Measurements from ENCODE around the gene PDE5A. TPM values are rescaled to one million over a fixed set of nuclear protein-coding genes. Genes with fewer than 3 reads are reported as not detected.

The PDE5A gene
- polyA plus RNA-seq, 1 of the 3 experiments (the other 2 are of a cell fraction) = 6.4 TPM

DNA sequence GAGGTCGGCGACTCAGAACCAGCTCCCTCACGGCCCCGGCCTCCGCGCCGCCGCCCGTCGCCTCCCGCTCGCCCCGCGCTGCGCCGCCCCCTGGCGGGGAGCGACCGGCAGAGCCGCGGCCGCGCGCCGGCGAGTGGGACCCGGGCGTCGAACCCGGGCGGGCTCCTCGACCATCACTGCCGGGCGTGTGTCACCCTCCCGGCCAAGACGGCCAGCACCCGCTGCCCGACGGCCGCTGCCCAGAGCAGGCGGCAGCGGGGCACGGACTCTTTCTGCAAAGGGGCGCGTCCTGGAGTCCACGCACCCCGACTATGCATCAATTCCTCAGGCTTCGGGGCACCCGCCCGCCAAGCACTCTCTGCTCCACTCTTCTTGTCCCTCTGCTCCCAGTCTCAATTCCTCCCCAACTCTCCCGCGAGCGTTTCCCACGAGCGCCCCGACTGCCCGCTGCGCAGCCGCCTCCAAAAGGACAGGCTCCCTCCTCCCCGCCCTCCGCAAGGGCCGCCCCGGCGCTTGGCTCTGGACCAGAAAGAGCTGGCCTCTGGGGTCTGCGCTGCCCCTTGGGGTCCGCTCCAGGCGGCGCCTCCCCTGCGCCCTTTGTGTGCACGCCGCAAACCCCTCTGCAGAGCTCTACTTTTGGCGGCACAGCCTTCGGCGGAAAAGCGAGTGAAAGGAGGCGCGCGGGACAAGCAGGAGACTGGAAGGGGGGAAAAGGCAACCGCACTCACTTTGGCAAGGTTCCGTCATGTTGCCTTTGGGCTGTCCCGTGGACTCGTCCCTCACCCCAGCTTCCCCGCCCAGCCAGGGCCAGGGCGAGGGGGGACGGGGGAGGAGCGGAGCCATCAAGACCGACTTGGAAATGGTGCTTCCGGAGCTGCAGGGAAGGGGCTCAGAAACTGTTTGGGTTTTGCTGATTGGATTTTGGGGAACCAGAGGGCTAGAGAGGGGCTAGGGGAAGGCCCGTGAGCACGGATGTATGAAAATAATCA, 1.0 kb downstream of the PDE5A start:
- no peaks in the 10 kb centered on the region for H3K27me3 ChIP-seq (ENCODE audit: insufficient read depth)
- 0% methylated on average over 31 of the region's 90 CpGs for WGBS (ENCODE audit: low lambda C conversion rate)
- H3K4me2 ChIP-seq = peak overlapping the region; percentile 96
- H3K36me3 ChIP-seq (replicated peaks in 1 of 2; ENCODE audit: control insufficient read depth in 1 of 2, insufficient read depth in 2 of 2, low read length in 1 of 2) = no peaks in the 10 kb centered on the region
- H4K20me1 ChIP-seq (ENCODE audit: insufficient read depth) = no peaks in the 10 kb centered on the region
- DNase-seq = peak; percentile 92
- H3K9ac ChIP-seq = peak overlapping the region; percentile 71
- TF ChIP-seq TCF12 (IDR thresholded peaks at IDR 0.05) (no peak), EP300 (IDR thresholded peaks at IDR 0.05; ENCODE audit: borderline replicate concordance in 1 of 2, low read depth in 1 of 2, low read length in 1 of 2) (no peak), NFIC (IDR thresholded peaks at IDR 0.05; ENCODE audit: borderline replicate concordance) (peak; percentile 47), SMC3 (IDR thresholded peaks at IDR 0.05; ENCODE audit: low read depth, low read length) (peak; percentile 77), GABPA (IDR thresholded peaks at IDR 0.05; ENCODE audit: low read depth) (no peak), NRF1 (IDR thresholded peaks at IDR 0.05; ENCODE audit: low read depth, low read length) (0 out of 2 replicates have a peak, but pooled peaks have one; percentile 5), MXI1 (IDR thresholded peaks at IDR 0.05; ENCODE audit: low read depth, low read length) (peak; percentile 40; the same call in 1 of the 2 replicates), RFX5 (IDR thresholded peaks at IDR 0.05; ENCODE audit: low read length) (no peak), JUND (IDR thresholded peaks at IDR 0.05) (no peak), ELF1 (IDR thresholded peaks at IDR 0.05) (no peak), TEAD4 (IDR thresholded peaks at IDR 0.05; ENCODE audit: borderline replicate concordance, insufficient read depth) (no peak), EZH2phosphoT487 (IDR thresholded peaks at IDR 0.05; ENCODE audit: borderline replicate concordance, low read depth) (no peak), TAF1 (IDR thresholded peaks at IDR 0.05; ENCODE audit: borderline replicate concordance, low read depth, low read length) (no peak), RAD21 (IDR thresholded peaks at IDR 0.05; ENCODE audit: low read length) (peak; percentile 47; the same call in 1 of the 2 replicates), MEF2A (IDR thresholded peaks at IDR 0.05; ENCODE audit: borderline replicate concordance, low read depth) (no peak), POLR2AphosphoS5 (IDR thresholded peaks at IDR 0.05; ENCODE audit: low read depth, low read length) (no peak), FOXM1 (IDR thresholded peaks at IDR 0.05; ENCODE audit: low read depth) (no peak)
- TF ChIP-seq, protein P1, sequence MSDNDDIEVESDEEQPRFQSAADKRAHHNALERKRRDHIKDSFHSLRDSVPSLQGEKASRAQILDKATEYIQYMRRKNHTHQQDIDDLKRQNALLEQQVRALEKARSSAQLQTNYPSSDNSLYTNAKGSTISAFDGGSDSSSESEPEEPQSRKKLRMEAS (IDR thresholded peaks at IDR 0.05; ENCODE audit: low read depth) = 0 out of 2 replicates have a peak, but pooled peaks have one; percentile 3
- TF ChIP-seq, protein P2, sequence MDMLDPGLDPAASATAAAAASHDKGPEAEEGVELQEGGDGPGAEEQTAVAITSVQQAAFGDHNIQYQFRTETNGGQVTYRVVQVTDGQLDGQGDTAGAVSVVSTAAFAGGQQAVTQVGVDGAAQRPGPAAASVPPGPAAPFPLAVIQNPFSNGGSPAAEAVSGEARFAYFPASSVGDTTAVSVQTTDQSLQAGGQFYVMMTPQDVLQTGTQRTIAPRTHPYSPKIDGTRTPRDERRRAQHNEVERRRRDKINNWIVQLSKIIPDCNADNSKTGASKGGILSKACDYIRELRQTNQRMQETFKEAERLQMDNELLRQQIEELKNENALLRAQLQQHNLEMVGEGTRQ (IDR thresholded peaks at IDR 0.05; ENCODE audit: borderline replicate concordance, low read depth, low read length) = no peak
- TF ChIP-seq, protein P3, sequence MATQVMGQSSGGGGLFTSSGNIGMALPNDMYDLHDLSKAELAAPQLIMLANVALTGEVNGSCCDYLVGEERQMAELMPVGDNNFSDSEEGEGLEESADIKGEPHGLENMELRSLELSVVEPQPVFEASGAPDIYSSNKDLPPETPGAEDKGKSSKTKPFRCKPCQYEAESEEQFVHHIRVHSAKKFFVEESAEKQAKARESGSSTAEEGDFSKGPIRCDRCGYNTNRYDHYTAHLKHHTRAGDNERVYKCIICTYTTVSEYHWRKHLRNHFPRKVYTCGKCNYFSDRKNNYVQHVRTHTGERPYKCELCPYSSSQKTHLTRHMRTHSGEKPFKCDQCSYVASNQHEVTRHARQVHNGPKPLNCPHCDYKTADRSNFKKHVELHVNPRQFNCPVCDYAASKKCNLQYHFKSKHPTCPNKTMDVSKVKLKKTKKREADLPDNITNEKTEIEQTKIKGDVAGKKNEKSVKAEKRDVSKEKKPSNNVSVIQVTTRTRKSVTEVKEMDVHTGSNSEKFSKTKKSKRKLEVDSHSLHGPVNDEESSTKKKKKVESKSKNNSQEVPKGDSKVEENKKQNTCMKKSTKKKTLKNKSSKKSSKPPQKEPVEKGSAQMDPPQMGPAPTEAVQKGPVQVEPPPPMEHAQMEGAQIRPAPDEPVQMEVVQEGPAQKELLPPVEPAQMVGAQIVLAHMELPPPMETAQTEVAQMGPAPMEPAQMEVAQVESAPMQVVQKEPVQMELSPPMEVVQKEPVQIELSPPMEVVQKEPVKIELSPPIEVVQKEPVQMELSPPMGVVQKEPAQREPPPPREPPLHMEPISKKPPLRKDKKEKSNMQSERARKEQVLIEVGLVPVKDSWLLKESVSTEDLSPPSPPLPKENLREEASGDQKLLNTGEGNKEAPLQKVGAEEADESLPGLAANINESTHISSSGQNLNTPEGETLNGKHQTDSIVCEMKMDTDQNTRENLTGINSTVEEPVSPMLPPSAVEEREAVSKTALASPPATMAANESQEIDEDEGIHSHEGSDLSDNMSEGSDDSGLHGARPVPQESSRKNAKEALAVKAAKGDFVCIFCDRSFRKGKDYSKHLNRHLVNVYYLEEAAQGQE (IDR thresholded peaks at IDR 0.05; ENCODE audit: low read depth, low read length) = no peak
- TF ChIP-seq, protein P4, sequence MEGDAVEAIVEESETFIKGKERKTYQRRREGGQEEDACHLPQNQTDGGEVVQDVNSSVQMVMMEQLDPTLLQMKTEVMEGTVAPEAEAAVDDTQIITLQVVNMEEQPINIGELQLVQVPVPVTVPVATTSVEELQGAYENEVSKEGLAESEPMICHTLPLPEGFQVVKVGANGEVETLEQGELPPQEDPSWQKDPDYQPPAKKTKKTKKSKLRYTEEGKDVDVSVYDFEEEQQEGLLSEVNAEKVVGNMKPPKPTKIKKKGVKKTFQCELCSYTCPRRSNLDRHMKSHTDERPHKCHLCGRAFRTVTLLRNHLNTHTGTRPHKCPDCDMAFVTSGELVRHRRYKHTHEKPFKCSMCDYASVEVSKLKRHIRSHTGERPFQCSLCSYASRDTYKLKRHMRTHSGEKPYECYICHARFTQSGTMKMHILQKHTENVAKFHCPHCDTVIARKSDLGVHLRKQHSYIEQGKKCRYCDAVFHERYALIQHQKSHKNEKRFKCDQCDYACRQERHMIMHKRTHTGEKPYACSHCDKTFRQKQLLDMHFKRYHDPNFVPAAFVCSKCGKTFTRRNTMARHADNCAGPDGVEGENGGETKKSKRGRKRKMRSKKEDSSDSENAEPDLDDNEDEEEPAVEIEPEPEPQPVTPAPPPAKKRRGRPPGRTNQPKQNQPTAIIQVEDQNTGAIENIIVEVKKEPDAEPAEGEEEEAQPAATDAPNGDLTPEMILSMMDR (IDR thresholded peaks at IDR 0.05) = peak; percentile 49
- peak overlapping the region; percentile 99 for H2AFZ ChIP-seq (ENCODE audit: low read depth)
- peak overlapping the region in 1 of 2 experiments; percentile 50; a peak in 1 of 4 replicates for H3K27ac ChIP-seq (ENCODE audit: low read depth in 2 of 2, low read length in 1 of 2)
- peak overlapping the region; percentile 82 to 89 for H3K4me3 ChIP-seq (ENCODE audit: low read depth in 2 of 2, low read length in 1 of 2)
- H3K4me1 ChIP-seq (ENCODE audit: control insufficient read depth in 1 of 2, insufficient read depth in 2 of 2, low read depth in 1 of 2, low read length in 1 of 2) = peaks cover 2 to 7% of the 10 kb centered on the region in 2 experiments; a peak in 3 of 4 replicates
- ChIA-PET CTCF (interaction anchor here (0.6 to 3.1 kb wide), 68 partner anchors 11 to 587 kb away, joined by 3 to 192 read pairs (median 5); partner anchors contain the start of gene MAD2L1), POLR2A (no interaction called here)
- peaks cover 6% of the 10 kb centered on the region; the same call in 1 of the 2 replicates for H3K79me2 ChIP-seq (ENCODE audit: insufficient read depth)
- H3K9me3 ChIP-seq = no peaks in the 10 kb centered on the region
- no peaks in the 10 kb centered on the region for H3K9me2 ChIP-seq
- H3F3A ChIP-seq (replicated peaks; ENCODE audit: insufficient read depth) = no peaks in the 10 kb centered on the region

Measured in SK-N-SH (cell line).